MCF 10A (cell line): Measurements from ENCODE around the gene KBTBD7. TPM values are rescaled to one million over a fixed set of nuclear protein-coding genes. Genes with fewer than 3 reads are reported as not detected.

Experiments
- Bru-seq: library from RNA; stranded (reverse); fragments of 400-500 nt; gene quantifications from one replicate; lab custom pipeline; 2021; lab: Mats Ljungman, UMichigan
- BruChase-seq, 2 experiments: library from RNA; stranded (reverse); fragments of 400-500 nt; gene quantifications; one replicate each; lab custom pipeline; 2021; lab: Mats Ljungman, UMichigan
- BruUV-seq: library from RNA; stranded (reverse); fragments of 400-500 nt; replicated peaks from 2 replicates; lab custom pipeline; 2021; lab: Mats Ljungman, UMichigan
- CTCF ChIA-PET: fragments of 300-600 bp; sonication (Branson Sonifier 250); formaldehyde crosslinking; extraction: SDS; loops from one replicate; lab custom pipeline; 2021; ENCODE audit warnings: antibody characterized with exemption, inconsistent platforms; lab: Yijun Ruan, JAX
- POLR2A ChIA-PET: fragments of 300-600, 350-650 bp; sonication (Branson Sonifier 250); formaldehyde crosslinking; extraction: SDS; loops from one replicate; lab custom pipeline; 2020; ENCODE audit warnings: antibody characterized with exemption, inconsistent platforms; lab: Yijun Ruan, JAX
- DNase-seq: peaks from one replicate; pipeline ENCODE4 v3.0.0-alpha.2; 2018; ENCODE audit not compliant: unreplicated experiment
- H3K27ac Mint-ChIP-seq: one replicate; pipeline ENCODE4 v1.8.0; 2022; ENCODE audit warnings: mild to moderate bottlenecking, low read depth, mixed read lengths; ENCODE audit not compliant: unreplicated experiment
- H3K27me3 Mint-ChIP-seq: one replicate; pipeline ENCODE4 v1.8.0; 2022; ENCODE audit warnings: mixed read lengths; ENCODE audit not compliant: insufficient read depth, unreplicated experiment
- H3K36me3 Mint-ChIP-seq: one replicate; pipeline ENCODE4 v1.8.0; 2022; ENCODE audit warnings: mild to moderate bottlenecking, moderate library complexity, mixed read lengths; ENCODE audit not compliant: insufficient read depth, unreplicated experiment
- H3K4me1 Mint-ChIP-seq: one replicate; pipeline ENCODE4 v1.8.0; 2022; ENCODE audit warnings: mixed read lengths; ENCODE audit not compliant: insufficient read depth, unreplicated experiment
- H3K4me3 Mint-ChIP-seq: one replicate; pipeline ENCODE4 v1.8.0; 2022; ENCODE audit warnings: mild to moderate bottlenecking, moderate library complexity, mixed read lengths; ENCODE audit not compliant: unreplicated experiment
- H3K9me3 Mint-ChIP-seq: one replicate; pipeline ENCODE4 v1.8.0; 2022; ENCODE audit warnings: mixed read lengths; ENCODE audit not compliant: unreplicated experiment
- intact Hi-C: fragments of 100-400 bp; cut with micrococcal nuclease; formaldehyde crosslinking; loops from 2 replicates; pipeline ENCODE4 v1.14.1; 2022
- long read RNA-seq: library from polyadenylated mRNA; stranded (forward); transcript quantifications from one replicate; pipeline ENCODE4 v2.0.0, GENCODE V29; 2022
- total RNA-seq: library from RNA; stranded (reverse); gene quantifications from 2 replicates; pipeline ENCODE4 v1.2.3, GENCODE V29; 2022
- TF ChIP-seq, protein P1 (sequence below): fragments of 200-600 bp; IDR thresholded peaks from one replicate; pipeline ENCODE4 v1.8.0; 2022; ENCODE audit warnings: antibody characterized with exemption, mild to moderate bottlenecking; ENCODE audit not compliant: unreplicated experiment

Gene KBTBD7, protein sequence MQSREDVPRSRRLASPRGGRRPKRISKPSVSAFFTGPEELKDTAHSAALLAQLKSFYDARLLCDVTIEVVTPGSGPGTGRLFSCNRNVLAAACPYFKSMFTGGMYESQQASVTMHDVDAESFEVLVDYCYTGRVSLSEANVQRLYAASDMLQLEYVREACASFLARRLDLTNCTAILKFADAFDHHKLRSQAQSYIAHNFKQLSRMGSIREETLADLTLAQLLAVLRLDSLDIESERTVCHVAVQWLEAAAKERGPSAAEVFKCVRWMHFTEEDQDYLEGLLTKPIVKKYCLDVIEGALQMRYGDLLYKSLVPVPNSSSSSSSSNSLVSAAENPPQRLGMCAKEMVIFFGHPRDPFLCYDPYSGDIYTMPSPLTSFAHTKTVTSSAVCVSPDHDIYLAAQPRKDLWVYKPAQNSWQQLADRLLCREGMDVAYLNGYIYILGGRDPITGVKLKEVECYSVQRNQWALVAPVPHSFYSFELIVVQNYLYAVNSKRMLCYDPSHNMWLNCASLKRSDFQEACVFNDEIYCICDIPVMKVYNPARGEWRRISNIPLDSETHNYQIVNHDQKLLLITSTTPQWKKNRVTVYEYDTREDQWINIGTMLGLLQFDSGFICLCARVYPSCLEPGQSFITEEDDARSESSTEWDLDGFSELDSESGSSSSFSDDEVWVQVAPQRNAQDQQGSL
- 1.4 and 1.8 TPM in 2 replicates for total RNA-seq
- Bru-seq, nascent RNA: percentile 56 among the genes with signal in this experiment
- BruChase-seq, experiment 1, labeled RNA remaining after a 6-hour chase: percentile 42 among the genes with signal in this experiment
- percentile 76 among the genes with signal in this experiment for BruChase-seq, experiment 2, labeled RNA remaining after a 2-hour chase
- long read RNA-seq, full-length matches to known transcripts: 6 of 6 reads
- long read RNA-seq, partial matches to known transcripts: 0 of 6 reads
- long read RNA-seq, other reads (novel, unspliced or antisense): 0 of 6 reads

DNA sequence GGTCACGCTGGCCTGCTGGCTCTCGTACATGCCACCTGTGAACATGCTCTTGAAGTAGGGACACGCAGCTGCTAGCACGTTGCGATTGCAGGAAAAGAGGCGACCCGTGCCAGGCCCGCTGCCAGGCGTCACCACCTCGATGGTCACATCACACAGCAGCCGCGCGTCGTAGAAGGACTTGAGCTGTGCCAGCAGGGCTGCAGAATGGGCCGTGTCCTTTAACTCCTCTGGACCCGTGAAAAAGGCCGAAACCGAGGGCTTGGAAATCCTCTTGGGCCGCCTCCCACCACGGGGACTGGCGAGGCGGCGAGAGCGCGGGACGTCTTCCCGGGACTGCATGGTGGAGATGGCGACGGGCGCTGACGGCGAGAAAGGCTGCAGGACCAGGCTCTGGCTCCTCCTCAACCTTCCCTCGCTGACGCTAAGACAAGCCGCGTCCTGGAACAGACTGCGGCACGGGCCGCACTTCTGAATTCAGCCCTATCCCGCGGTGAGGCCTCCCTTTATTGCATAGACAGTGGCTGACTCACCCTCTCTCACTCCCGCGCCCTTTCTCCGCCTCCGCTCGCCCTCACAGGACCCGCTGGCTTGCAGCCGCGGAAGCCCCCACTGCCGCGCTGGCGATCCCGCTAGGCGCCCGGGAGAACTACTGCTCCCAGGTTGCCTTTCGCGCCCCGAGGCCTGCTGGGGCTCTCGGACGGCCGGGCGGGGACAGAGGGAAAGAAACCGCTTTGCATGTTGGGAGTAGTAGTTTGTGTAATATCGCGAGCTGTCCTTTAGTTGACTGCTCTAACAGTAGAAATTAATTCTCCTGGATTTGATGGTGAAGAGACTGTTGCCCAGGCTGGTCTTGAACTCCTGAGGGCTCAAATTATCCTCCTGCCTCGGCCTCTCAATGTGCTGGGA lies at the start of gene KBTBD7:
Gene KBTBD7, minus strand, starts transcription at position 651 of the 906 bp plus-strand sequence. Its CDS starts 312 bp downstream, at position 339.
- Mint-ChIP-seq H3K9me3 (no peaks in the 10 kb centered on the region), H3K27me3 (no peaks in the 10 kb centered on the region), H3K4me1 (peaks cover 10% of the 10 kb centered on the region), H3K36me3 (peaks cover 6% of the 10 kb centered on the region), H3K27ac (peak within 1 kb of the TSS; percentile 83), H3K4me3 (peak within 1 kb of the TSS; percentile 81)
- TF ChIP-seq, protein P1, sequence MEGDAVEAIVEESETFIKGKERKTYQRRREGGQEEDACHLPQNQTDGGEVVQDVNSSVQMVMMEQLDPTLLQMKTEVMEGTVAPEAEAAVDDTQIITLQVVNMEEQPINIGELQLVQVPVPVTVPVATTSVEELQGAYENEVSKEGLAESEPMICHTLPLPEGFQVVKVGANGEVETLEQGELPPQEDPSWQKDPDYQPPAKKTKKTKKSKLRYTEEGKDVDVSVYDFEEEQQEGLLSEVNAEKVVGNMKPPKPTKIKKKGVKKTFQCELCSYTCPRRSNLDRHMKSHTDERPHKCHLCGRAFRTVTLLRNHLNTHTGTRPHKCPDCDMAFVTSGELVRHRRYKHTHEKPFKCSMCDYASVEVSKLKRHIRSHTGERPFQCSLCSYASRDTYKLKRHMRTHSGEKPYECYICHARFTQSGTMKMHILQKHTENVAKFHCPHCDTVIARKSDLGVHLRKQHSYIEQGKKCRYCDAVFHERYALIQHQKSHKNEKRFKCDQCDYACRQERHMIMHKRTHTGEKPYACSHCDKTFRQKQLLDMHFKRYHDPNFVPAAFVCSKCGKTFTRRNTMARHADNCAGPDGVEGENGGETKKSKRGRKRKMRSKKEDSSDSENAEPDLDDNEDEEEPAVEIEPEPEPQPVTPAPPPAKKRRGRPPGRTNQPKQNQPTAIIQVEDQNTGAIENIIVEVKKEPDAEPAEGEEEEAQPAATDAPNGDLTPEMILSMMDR: no peak
- intact Hi-C loops: loop anchor here (1.0 kb wide), 1 partner anchor 62 kb away; the partner anchor contains the start of gene KBTBD6
- BruUV-seq: TSS peak; percentile 37
- CTCF ChIA-PET: no interaction called here
- POLR2A ChIA-PET: interaction anchor here (0.7 to 2.0 kb wide), 2 partner anchors 55 to 58 kb away, joined by 4 to 5 read pairs; no protein-coding TSS in a partner anchor
- peak; percentile 84 for DNase-seq

DNA sequence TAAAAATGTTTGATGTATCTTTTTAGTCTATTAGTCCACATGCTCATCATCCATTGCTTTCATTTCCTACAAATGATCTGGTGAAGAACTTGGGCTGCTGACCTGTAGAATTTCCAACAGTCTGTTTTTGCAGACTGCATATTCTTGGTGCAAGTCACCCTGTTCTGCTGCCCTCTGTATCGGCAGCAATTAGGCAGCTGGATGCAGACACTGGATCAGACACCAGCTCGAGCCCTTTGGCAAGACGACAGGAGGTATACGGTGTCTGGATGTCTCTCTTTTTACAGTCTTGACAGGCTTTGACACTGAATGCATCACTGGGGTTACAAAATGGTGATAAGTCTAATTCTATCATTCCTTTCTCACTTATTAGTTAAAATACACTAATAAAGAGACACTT lies 47.3 kb upstream of the KBTBD7 start:
- no peak overlapping the region for H3K27ac Mint-ChIP-seq
- ChIA-PET CTCF (no interaction called here), POLR2A (no interaction called here)
- H3K36me3 Mint-ChIP-seq: peaks cover 13% of the 10 kb centered on the region
- no TSS peak for BruUV-seq
- DNase-seq: no peak
- intact Hi-C loops: no loop called here
- H3K27me3 Mint-ChIP-seq: no peaks in the 10 kb centered on the region
- no peak overlapping the region for H3K4me3 Mint-ChIP-seq
- TF ChIP-seq, protein P1: no peak
- no peaks in the 10 kb centered on the region for H3K4me1 Mint-ChIP-seq
- no peaks in the 10 kb centered on the region for H3K9me3 Mint-ChIP-seq

DNA sequence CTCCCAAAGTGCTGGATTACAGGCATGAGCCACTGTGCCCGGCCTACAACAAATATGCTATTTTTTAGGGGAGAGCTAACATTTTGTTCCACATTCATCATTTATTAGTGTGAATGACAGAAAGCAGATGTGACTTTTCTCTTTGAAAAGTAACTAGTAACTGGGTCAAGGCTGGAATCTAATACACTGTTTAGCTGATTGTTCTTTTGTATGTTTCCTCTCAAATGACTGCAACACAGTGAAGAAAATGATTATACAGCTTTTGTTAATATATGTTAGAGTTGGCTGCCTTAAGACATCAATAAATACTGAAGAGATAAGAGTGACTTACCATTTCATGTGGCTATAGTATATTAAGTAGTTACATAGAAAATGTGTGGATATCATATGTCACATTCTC lies 42.0 kb upstream of the KBTBD7 start:
- no peak for DNase-seq
- TF ChIP-seq, protein P1: no peak
- CTCF ChIA-PET: interaction anchor here (0.8 kb wide), 1 partner anchor 14 kb away, joined by 3 read pairs; no protein-coding TSS in a partner anchor
- BruUV-seq: no TSS peak
- Mint-ChIP-seq H3K27me3 (no peaks in the 10 kb centered on the region), H3K36me3 (peaks cover 18% of the 10 kb centered on the region), H3K4me3 (no peak overlapping the region), H3K4me1 (peaks cover 9% of the 10 kb centered on the region), H3K9me3 (no peaks in the 10 kb centered on the region), H3K27ac (no peak overlapping the region)
- POLR2A ChIA-PET: no interaction called here
- intact Hi-C loops: no loop called here
